HG02981 (cell line): ENCODE data around the gene TBC1D5.
"Not testable (repeated sequence)": the region's sequence is repeated elsewhere in the genome, so short reads cannot be mapped to it uniquely, and the experiment has no call there.

ENCODE experiments used
- ATAC-seq: cut with Tn5 transposase; IDR thresholded peaks from one replicate; pipeline ENCODE4 v1.9.1; 2021; ENCODE audit warnings: mild to moderate bottlenecking, moderate library complexity; ENCODE audit not compliant: unreplicated experiment

Gene TBC1D5

DNA sequence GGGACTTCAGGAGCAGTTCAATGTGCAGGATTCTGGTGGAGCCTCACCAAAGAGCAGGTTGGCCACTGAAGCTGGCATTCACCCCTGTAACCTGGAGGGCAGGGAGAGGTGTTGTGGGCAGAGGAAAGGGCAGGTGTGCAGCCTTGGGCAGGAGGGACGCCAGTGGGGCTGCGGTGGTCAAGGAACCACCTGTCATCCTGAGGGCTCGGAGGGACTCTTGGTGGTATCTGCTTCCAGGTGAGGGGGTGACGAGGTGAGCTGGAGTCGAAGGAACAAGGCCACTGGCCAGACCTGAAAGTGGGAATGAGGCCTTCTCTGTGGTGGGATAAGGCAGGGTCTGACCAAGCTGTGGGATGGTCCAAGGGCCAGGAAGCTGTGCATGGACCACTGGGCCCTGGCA is 588.2 kb downstream of the TBC1D5 start:
- no peak for ATAC-seq

DNA sequence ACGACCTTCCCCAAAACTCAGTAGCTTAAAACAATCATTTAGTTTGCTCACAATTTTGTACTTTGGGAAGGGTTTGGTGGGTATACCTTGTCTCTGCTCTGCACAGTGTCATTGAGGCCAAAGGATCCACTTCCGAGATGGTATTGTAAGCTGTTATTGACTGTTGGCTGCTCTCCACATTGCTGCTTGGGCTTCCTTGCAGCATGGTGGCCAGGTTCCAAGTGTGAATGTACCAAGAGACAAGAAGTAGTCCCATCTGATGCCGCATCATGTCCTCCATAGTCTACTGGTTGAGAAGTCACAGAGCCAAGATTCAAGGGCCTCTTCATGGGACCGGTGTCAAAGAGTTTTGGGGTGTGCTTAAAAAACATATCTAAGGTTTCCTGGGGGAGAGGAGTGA is 589.2 kb downstream of the TBC1D5 start:
- ATAC-seq, result no peak

DNA sequence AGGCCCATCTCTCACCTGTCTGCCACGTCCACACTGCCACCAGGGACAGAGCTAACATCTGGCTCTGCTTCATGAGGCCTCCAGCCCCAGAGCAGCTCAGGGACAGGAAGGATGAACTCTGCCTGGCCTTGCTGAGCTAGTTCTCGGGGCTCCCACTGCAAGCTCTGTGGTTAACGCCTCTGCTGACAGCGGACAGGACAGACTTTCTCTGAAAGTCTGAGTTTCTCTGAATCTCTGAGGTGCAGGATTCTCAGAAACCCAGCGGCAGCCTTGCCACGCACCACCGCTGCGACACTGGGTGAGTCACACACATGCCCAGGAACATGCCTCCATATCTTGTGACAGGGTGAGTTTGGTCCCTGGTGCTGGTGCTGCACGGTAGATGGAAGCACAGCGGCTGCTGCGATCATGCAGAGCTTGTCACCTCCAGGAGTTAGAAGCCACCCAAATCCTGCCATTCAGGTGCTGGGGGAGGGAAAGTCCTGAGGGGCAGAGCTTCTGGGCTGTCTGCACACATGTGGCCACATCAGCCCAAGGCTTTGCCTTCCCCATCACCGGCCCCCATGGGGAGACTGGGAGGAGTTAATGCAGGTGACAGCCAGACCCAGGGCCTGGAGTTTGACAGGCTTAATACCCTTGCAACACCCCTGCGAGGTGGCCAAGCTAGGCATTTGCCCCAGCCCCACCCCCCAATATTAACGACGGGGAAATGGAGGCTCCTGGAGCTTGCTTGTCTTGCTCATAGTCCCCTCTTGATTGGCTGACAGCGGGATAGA is 590.6 kb downstream of the TBC1D5 start:
- peak; percentile 96 for ATAC-seq

DNA sequence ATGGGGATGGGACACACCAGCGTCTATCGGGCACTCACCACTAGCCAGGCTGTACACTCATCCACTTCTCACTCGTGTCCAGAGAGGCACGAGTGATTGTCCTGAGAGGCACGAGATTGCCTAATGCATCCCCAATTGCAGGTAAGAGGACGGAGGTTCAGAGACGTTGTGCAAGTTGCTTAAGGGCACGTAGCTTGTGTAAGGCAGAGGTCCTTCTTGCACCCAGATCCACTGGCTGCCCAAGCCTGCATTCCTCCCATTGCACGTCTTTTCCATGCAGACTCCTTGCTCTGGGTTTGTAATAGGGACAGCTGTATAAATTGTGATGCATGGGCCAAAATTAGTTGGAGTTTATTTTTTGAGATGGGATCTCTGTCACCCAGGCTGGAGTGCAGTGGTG is 593.4 kb downstream of the TBC1D5 start:
- no peak for ATAC-seq

DNA sequence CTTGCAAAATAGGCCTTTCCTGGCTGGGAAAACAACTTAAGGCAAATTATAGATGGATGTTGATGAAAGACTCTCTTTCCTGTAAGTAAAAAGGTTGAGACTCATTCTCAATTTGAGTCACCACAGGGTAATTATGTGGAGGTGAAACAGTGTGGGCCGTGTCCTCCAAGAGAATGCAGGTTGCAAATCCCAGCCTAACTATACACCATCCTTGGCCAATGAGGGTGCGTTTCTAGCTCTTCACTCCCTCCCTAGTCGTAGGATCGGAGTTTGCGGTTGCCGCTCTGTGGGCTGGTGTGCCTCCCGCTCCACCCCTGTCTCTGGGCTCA is 597.8 kb downstream of the TBC1D5 start:
- no peak for ATAC-seq

DNA sequence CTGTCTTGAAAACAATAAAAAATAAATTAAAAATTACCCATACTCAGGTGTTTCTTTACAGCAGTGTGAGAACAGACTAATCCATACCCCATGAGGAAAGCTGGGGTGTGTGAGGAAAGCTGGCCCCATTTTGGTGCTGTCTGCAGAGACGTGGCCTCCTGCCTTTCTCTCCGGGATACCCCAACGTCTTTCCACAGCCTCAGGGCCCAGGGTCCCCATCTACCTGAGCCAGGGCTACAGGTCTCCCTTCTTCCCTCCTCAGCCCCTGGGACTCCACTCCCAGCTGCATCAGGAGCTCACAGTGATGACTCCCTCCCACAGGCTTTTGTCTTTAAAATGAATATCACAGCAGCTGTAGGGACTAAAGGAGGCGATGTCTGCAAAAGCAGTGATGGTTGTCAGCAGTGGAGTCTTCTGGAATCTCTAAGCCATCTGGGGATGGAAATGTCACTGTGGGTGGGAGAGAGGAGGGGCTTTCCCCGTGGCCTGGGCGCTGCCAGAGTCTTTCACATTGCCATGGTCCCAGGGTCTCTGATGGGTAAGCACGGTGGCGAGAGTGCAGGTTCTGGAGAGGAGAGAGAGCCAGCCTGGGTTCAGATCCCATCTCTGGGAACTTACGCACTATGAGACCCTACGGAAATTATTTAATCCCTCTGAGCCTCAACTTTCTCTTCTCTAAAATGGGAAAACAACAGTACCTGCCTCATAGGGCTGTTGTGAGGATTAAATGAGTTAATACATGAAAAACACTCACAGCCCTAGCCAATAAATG is 598.4 kb downstream of the TBC1D5 start:
- no peak for ATAC-seq

DNA sequence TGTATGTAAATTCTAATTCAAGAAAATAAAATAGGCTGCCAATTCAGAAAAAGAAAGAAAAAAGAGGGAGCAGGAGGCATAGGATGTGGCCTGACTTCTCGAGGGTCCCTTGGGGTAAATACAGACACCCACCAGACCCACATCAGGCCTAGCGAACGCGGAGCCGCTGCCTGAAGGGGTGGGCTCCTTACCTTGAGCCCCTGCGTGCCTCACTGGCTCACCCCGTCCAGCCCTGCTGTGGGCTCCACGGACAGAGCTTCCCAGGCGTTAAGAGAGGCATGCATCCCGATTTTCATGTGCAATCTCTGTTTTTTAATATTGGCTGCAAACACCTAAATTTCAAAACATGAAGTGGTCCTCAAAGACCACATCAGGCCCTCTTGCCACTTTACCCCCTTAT is 599.9 kb downstream of the TBC1D5 start:
- no peak for ATAC-seq

DNA sequence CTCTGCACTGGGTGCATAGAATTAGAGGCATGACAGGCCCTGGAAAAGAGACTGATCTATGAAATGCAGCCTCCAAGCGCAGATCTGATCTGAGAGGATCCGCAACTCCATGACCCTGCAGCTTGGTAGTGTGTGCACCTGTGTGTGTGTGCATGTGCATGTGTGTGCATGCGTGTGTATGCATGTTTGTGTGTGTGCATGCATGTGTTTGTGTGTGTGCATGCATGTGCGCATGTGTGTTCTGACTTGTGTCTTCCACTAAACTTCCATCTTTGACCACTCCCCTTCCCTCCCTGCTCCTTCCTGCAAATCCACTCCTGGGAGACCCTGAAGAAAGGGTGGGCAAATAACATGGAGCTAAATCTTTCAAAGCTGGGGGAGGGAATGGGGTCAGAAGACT is 600.7 kb downstream of the TBC1D5 start:
- no peak for ATAC-seq

DNA sequence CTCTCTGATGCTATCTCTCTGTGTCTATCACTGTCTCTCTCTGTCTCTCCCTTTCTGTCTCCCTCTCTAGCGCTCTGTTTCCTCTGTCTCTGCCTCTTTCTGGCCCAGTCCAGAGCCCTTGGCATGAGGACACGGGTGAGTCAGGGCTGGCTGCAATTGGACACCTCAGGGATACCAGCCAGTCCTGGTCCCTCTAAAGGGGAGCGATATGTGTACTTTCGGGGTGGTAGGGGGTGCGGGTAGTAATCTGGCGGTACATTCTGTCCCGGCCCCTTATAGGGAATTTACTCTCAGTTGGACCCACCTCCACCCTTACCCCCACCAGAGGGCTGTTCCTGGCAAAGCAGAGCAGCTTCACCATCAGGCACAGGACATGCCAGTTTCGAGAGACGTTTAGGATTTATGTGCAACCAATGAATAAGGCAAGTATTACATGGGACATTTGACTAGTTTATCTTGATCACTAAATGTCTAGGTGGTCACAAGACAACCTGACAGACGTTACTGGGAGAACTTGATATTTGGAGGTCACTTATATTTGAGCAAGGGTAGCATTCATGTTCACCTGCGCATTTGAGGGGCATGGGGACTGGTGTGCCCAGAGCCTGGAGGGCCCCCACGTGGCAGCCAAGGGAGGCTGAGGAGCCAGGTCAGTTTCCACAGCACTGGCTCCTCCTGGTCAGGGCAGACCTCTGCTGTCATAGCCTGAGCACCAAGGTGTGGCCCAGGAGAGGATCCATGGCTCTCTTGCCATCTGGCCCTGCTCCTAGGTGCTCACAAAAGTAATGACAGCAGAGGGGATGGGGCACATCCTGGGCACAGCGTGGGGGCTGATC is 601.5 kb downstream of the TBC1D5 start:
- ATAC-seq, result no peak

DNA sequence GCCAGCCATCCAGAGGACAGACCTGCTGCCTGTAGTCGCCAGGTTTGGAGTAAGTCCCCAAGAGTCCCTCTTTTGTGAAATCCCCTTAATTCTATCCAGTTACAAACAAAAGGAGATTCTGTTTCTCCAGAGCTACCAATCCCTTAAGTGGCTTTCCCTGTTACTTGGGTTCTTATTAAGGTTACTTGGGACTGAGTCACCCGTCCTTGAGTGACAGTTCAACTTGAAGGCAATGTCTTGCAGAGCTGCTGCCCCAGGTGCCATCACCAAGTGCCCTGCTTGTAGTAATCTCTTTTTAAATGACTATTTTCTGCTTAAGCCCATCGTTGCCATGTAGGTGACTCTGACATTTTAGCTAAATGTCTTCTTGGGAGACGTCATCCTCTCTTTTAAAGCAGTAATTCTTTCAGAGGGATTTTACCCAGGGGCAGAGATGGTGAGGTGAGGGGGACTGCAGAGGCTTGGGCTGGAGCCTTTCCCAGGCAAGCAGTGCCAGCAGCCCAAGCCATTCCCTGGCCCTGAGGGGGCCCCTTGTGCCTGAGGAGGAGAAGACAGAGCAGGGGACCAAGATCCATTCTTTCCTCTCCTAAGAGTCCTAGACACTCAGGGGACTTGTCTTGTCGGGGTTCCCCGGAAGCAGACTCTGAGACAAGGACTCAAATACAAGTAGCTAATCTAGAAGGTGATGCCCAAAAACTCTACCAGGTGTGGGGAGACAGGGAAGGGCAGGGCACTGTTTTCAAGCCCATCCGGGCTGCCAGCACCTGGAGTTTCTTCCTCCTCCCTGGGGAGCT is 604.0 kb downstream of the TBC1D5 start:
- no peak for ATAC-seq

DNA sequence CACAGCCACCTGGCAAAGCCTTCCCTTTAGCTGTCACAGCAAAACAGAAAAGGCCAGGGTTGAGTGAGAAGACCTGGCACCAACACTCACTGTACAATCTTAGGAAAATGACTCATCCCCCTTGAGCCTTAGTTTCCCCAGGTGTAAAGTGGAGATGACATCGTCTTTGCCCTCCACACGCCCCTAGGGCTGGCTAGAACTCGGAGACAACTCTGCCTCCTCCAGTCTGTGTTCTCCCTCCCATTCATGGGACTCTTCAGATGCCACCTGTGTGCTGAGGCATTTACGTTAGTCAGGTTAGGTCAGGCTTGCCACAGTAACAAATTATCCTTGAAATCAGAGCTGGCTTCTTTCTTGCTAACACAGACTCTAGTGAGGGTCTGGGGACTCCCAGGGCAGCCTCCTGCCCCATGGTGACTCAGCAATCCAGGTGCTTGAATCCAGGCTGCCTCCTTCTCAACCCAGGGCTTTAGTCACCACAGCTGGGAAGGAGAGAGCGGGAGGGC is 605.1 kb downstream of the TBC1D5 start:
- ATAC-seq, result no peak

DNA sequence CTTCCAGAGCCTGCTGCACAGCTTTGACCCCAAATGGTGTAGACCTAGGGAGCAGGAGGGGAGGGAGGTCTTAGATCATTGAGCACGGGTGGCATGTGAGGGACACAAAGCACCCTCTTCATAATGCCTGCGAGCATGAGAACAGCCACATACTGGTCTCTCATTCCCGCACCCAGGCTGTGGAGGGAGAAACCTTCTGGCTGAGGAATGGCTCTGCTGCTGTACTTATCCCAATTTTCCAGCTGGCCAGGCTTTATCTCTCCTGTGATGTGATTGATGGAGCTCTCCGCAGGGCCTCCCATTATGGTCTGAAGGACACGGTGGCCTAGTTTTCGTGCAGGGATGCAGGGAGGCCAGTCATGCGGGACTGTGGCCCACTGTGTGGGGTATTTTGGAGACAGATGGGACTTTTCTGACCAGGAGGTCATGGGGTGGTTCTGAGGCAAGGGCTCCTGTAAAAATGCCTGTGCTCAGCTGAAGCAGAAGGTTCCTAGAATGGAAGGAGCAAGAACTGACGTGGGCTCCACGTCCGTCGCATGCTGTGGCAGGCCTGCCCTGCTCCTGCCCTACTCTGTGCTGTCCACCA is 606.2 kb downstream of the TBC1D5 start:
- ATAC-seq, result no peak

DNA sequence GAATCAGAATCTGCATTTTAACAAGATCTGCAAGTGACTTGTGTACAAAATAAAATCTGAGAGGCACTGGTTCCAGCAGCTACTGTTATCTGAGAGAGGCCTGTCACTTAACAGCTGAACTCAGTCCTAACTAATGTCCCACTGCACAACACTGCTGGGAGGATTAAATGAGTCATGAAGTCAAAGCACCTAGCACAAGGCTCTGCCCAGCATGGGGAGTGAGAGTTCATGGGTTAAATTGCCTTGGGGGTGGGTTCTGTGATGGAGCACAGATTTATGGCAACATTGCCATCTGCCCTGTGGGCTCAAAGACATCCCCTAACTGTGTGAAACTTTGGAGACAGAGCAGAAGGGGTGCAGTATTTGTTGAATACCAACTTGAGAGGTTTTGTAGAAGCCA is 606.7 kb downstream of the TBC1D5 start:
- no peak for ATAC-seq

DNA sequence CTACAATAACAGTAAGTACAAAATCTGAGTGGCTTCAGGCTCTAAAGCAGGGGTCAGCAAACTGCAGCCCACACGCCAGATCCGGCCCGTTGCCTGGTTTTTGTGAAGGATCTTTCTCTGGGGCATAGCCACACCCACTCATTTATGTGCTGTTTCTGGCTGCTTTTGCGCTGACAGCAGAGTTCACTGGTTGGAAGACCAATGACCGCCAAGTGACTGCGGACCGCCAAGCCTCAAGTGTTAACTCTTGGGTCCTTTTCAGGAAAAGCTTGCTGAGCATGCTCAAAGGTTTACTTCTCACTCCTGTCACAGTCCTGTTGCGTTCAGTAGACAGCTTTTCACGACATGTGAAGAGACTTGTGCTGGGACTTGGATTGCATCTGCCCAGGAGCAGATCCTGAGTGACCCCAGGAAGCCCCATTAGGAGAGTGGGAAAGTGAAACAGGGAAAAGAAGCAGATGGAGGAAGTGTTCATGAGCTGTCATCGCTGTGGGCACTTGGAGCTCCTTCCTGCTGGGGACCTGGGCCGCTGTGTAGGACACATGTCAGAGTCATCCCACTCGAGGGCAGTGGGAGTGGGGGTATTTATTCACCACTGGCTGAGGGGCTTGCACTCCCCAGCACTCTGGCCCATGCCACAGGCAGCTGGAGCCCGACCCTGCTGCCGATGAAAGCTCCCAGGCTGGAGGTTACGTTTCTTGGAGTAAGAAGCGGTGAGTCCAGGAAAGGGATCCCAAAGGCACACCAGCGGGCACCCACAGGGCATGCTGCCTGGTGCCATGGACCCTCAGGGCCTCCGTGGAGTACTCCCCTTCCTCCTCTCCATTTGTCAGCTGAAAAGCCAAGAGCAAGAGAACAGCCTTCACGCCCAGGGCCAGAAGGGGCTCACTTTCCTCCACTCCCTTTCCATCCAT is 608.5 kb downstream of the TBC1D5 start:
- no peak for ATAC-seq

DNA sequence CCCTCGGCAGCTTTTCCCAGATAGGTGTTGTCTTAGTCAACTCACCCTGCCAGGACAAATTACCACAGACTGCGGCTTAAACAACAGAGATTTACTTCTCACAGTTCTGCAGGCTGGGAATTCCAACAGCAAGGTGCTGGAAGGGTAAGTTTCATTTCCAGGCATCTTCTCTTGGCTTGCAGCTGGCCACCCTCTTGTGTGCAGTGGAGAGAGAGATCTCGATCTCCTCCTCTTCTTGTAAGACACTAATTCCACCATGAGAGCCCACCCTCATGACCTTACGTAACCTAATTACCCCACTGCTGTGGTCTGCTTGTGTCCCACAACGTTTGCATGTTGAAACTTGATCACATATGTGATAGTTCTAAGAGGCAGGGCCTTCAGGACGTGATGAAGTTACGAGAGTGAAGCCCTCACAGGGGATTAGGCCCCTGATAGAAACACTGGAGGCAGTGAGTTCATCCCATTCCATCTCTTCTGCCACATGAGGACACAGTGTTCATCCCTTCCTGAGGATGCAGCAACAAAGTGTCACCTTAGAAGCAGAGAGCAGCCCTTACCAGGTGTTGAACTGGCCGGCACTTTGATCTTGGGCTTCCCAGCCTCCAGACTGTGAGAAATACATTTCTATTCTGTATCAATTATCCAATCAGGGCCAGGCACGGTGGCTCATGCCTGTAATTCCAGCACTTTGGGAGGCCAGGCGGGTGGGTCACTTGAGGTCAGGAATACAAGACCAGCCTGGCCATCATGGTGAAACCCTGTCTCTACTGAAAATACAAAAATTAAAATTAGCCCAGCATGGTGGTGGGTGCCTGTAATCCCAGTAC is 609.9 kb downstream of the TBC1D5 start:
- no peak for ATAC-seq

DNA sequence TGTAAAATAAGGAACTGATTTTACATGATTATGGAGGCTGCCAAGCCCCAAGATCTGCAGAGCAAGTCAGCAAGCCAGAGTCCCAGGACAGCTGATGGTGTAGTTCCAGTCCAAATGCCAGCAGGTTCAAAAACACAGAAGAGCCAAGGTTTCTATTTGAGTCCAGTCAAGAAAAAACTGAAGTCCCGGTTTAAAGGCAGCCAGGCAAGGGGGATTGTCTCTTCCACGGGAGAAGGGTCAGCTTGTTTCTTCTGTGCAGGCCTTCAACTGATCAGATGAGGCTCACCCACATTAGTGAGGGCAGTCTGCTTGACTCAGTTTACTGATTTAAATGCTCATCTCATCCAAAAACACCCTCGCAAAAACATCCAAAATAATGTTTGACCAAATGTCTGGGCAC is 611.5 kb downstream of the TBC1D5 start:
- ATAC-seq, result no peak

DNA sequence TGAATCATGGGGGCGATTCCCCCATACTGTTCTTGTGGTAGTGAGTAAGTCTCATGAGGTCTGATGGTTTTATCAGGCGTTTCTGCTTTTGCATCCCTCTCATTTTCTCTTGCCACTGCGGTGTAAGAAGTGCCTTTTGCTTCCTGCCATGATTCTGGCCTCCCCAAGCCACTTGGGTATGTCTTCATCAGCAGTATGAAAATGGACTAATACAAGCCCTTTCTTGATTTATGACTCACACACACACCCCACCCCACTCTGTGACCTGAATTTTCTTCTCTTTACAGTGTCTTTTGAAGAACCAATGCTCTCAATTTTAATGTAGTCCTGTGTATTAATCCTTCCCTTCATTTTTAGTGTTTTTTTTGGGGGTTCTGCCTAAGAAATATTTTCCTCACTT is 612.9 kb downstream of the TBC1D5 start:
- ATAC-seq, result no peak

DNA sequence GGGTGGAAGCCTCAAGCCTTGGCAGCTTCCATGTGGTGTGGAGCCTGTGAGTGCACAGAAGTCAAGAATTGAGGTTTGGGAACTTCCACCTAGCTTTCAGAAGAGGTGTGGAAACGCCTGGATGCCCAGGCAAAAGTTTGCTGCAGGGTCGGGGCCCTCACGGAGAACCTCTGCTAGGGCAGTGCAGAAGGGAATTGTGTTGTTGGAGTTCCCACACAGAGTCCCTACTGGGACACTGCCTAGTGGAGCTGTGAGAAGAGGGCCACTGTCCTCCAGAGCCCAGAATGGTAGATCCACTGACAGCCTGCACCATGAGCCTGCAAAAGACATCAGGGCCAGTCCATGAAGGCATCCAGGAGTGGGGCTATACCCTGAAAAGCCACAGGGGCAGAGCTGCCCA is 613.8 kb downstream of the TBC1D5 start:
- not testable (repeated sequence) for ATAC-seq
